HPDE6-E6E7 (cell line): ENCODE measurements around the gene FERMT3.

Experiments used
- DNase-seq: peaks from one replicate; pipeline ENCODE4 v3.0.0; 2011; ENCODE audit warnings: missing footprints; ENCODE audit errors: extremely low spot score

The FERMT3 gene

GRCh38 chr11:64186492-64187165, 19.9 kb upstream of the FERMT3 start:
- no peak for DNase-seq

GRCh38 chr11:64192434-64192833, 14.1 kb upstream of the FERMT3 start:
- no peak for DNase-seq

GRCh38 chr11:64196626-64197025, 9.9 kb upstream of the FERMT3 start:
- no peak for DNase-seq

GRCh38 chr11:64198511-64198910, 8.0 kb upstream of the FERMT3 start:
- no peak for DNase-seq

- DNase-seq = no peak
These were observed 5.0 kb upstream of the FERMT3 start for GRCh38 chr11:64201543-64201942.

GRCh38 chr11:64202992-64203391, 3.5 kb upstream of the FERMT3 start:
- no peak for DNase-seq

GRCh38 chr11:64203421-64204079, 3.0 kb upstream of the FERMT3 start:
- DNase-seq = no peak

- DNase-seq = no peak
These were observed 2.5 kb upstream of the FERMT3 start for GRCh38 chr11:64204080-64204440.

- peak; percentile 93 for DNase-seq
These were observed 2.0 kb upstream of the FERMT3 start for GRCh38 chr11:64204464-64204989.

GRCh38 chr11:64207256-64208085, 950 bp downstream of the FERMT3 start:
- no peak for DNase-seq

GRCh38 chr11:64208086-64208795, 1.7 kb downstream of the FERMT3 start:
- DNase-seq = no peak

GRCh38 chr11:64208796-64209562, 2.5 kb downstream of the FERMT3 start:
- DNase-seq = no peak

GRCh38 chr11:64209563-64209843, 3.0 kb downstream of the FERMT3 start:
- no peak for DNase-seq

- DNase-seq = no peak
These were observed 3.9 kb downstream of the FERMT3 start for GRCh38 chr11:64210301-64211020.

- no peak for DNase-seq
These were observed 4.8 kb downstream of the FERMT3 start for GRCh38 chr11:64211181-64211872.

GRCh38 chr11:64216879-64217278, 10.4 kb downstream of the FERMT3 start:
- DNase-seq = no peak

GRCh38 chr11:64218628-64219353, 12.3 kb downstream of the FERMT3 start:
- DNase-seq = no peak

GRCh38 chr11:64219354-64219684, 12.8 kb downstream of the FERMT3 start:
- no peak for DNase-seq

GRCh38 chr11:64219755-64220154, 13.2 kb downstream of the FERMT3 start:
- DNase-seq = no peak

- no peak for DNase-seq
These were observed 13.8 kb downstream of the FERMT3 start for GRCh38 chr11:64220271-64220670.
